ENCODE data around the gene FLNB.
A peak's percentile ranks its signal among the peaks of the same experiment; 100 is the strongest.

Gene FLNB

DNA sequence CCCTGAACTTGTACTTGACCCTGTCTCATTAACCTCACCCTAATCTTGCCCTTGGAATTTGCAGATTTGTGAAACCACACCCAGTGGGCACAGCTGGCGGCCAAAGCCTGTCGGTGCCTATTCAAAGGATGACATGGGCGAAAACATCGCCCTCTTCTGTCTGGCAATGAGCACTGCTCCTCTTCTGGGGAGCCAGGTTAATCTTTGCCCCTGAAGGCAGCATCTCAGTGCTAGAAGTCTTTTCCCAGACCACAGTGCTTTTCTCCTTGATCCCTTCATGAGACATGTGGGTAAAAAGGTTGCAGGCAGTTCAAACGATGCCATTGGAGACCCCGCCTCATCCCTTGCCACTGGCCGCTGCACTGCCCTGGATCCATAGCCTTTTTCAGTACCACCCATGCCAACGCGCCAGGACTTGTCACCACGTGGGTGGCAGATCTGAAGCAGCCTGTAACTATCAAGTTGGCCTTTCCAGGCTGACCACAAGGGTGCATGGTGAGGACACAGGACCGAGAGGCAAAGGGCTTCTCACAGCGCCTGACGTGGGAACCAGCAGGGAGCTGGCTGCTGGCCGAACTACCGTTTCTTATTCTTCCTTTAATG is 209.1 kb downstream of the FLNB start:
- Histone ChIP-seq H4K91ac (ENCODE audit: low read length) (no peak overlapping the region), H3K9ac (ENCODE audit: low read length) (no peak overlapping the region), H3K27me3 (ENCODE audit: control insufficient read depth in 1 of 2, insufficient read depth in 1 of 2, low read length in 2 of 2) (peaks cover 0 to 25% of the 10 kb centered on the region in 2 experiments), H3K14ac (ENCODE audit: low read length in 2 of 2) (no peak overlapping the region), H2BK12ac (ENCODE audit: low read length in 2 of 2) (no peak overlapping the region), H4K8ac (ENCODE audit: low read length) (no peak overlapping the region), H3K9me3 (ENCODE audit: control insufficient read depth, low read length) (no peaks in the 10 kb centered on the region), H3K4me1 (ENCODE audit: control insufficient read depth, insufficient read depth, low read depth, low read length) (peaks cover 6% of the 10 kb centered on the region), H3K36me3 (ENCODE audit: control insufficient read depth in 1 of 2, insufficient read depth in 2 of 2, low read depth in 1 of 2, low read length in 2 of 2) (no peaks in the 10 kb centered on the region), H2BK15ac (ENCODE audit: low read depth, poor library complexity, severe bottlenecking) (no peak overlapping the region), H3K4me2 (ENCODE audit: low read length, poor library complexity, severe bottlenecking) (peak overlapping the region; percentile 41), H3K27ac (ENCODE audit: low read length, poor library complexity, severe bottlenecking) (no peak overlapping the region), H2BK120ac (ENCODE audit: low read depth, low read length) (no peak overlapping the region), H2AK5ac (ENCODE audit: low read length, severe bottlenecking) (no peak overlapping the region), H2BK5ac (ENCODE audit: low read depth, low read length, poor library complexity, severe bottlenecking) (no peak overlapping the region), H3K18ac (ENCODE audit: low read depth in 1 of 2, low read length in 2 of 2) (peak overlapping the region in 1 of 2 experiments; percentile 11), H3K4ac (ENCODE audit: low read depth in 1 of 2, low read length in 2 of 2) (no peak overlapping the region), H3K4me3 (ENCODE audit: insufficient read depth in 1 of 2, low read depth in 1 of 2, low read length in 2 of 2) (peak overlapping the region in 1 of 2 experiments; percentile 11), H2AFZ (ENCODE audit: low read depth, low read length) (no peak overlapping the region), H3K79me1 (replicated peaks; ENCODE audit: low read length, poor library complexity, severe bottlenecking) (no peaks in the 10 kb centered on the region), H3K23ac (ENCODE audit: low read length in 2 of 2) (no peak overlapping the region)
- 9% methylated on average over 13 of the region's 15 CpGs for WGBS
- peak; percentile 80 for DNase-seq

- no peak overlapping the region for H3K27ac ChIP-seq (ENCODE audit: low read length, poor library complexity, severe bottlenecking)
- no peak overlapping the region for H2AK5ac ChIP-seq (ENCODE audit: low read length, severe bottlenecking)
- H3K27me3 ChIP-seq (ENCODE audit: control insufficient read depth in 1 of 2, insufficient read depth in 1 of 2, low read length in 2 of 2) = peaks cover 0 to 19% of the 10 kb centered on the region in 2 experiments
- no peaks in the 10 kb centered on the region for H3K79me1 ChIP-seq (replicated peaks; ENCODE audit: low read length, poor library complexity, severe bottlenecking)
- H2AFZ ChIP-seq (ENCODE audit: low read depth, low read length) = no peak overlapping the region
- H2BK12ac ChIP-seq (ENCODE audit: low read length in 2 of 2) = no peak overlapping the region
- peaks cover 8% of the 10 kb centered on the region for H3K4me1 ChIP-seq (ENCODE audit: control insufficient read depth, insufficient read depth, low read depth, low read length)
- H3K36me3 ChIP-seq (ENCODE audit: control insufficient read depth in 1 of 2, insufficient read depth in 2 of 2, low read depth in 1 of 2, low read length in 2 of 2) = no peaks in the 10 kb centered on the region
- no peak overlapping the region for H3K18ac ChIP-seq (ENCODE audit: low read depth in 1 of 2, low read length in 2 of 2)
- no peak overlapping the region for H3K14ac ChIP-seq (ENCODE audit: low read length in 2 of 2)
- no peak overlapping the region for H3K4me3 ChIP-seq (ENCODE audit: insufficient read depth in 1 of 2, low read depth in 1 of 2, low read length in 2 of 2)
- no peak overlapping the region for H3K23ac ChIP-seq (ENCODE audit: low read length in 2 of 2)
- H2BK15ac ChIP-seq (ENCODE audit: low read depth, poor library complexity, severe bottlenecking) = no peak overlapping the region
- no peak overlapping the region for H2BK5ac ChIP-seq (ENCODE audit: low read depth, low read length, poor library complexity, severe bottlenecking)
- H3K9ac ChIP-seq (ENCODE audit: low read length) = no peak overlapping the region
- H4K8ac ChIP-seq (ENCODE audit: low read length) = no peak overlapping the region
- no peak overlapping the region for H3K4me2 ChIP-seq (ENCODE audit: low read length, poor library complexity, severe bottlenecking)
- H3K9me3 ChIP-seq (ENCODE audit: control insufficient read depth, low read length) = no peaks in the 10 kb centered on the region
- no peak overlapping the region for H3K4ac ChIP-seq (ENCODE audit: low read depth in 1 of 2, low read length in 2 of 2)
- WGBS = no CpG with 5 or more reads among the region's 1 CpG
- no peak overlapping the region for H4K91ac ChIP-seq (ENCODE audit: low read length)
- H2BK120ac ChIP-seq (ENCODE audit: low read depth, low read length) = no peak overlapping the region
- DNase-seq = no peak
Observed at GRCh38 chr3:58218904-58219303, 210.7 kb downstream of the FLNB start.

Data from mesenchymal stem cell (in vitro differentiated cells and primary cell).